ENCODE measurements around the gene GLT1D1.

- TF ChIP-seq POLR2A (IDR thresholded peaks at IDR 0.05) (no peak), CTCF (IDR thresholded peaks at IDR 0.05) (no peak)
Observed at GRCh38 chr12:128810182-128811127, 42.8 kb upstream of the GLT1D1 start.

Measured in Peyer's patch (tissue), 4 donors.